Measurements from ENCODE around the gene PPP3R1.

The PPP3R1 gene

DNA sequence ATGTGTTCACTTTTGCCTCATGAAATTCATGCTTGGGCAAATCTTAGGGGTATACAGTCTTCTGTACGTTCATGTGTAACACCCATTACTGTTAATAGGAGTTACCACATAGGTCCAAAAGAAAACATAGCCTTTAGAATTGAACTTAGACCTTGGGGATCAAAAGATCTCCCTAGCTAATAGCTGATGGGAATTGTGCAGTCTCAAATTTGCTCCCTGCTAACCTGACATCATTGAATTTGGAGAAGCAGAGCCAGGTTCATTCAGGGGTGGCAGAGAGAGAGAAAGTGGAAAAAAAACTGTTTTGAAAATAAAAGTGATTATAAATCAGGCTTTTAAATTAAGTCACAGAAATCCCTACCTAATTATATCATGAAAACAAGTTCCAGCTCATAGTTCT is 28.0 kb upstream of the PPP3R1 start:
- Mint-ChIP-seq H3K27me3 (peaks cover 16% of the 10 kb centered on the region), H3K9me3 (no peaks in the 10 kb centered on the region), H3K4me3 (no peak overlapping the region), H3K27ac (no peak overlapping the region), H3K36me3 (ENCODE audit: low read depth) (no peaks in the 10 kb centered on the region), H3K4me1 (ENCODE audit: low read depth) (no peaks in the 10 kb centered on the region)

DNA sequence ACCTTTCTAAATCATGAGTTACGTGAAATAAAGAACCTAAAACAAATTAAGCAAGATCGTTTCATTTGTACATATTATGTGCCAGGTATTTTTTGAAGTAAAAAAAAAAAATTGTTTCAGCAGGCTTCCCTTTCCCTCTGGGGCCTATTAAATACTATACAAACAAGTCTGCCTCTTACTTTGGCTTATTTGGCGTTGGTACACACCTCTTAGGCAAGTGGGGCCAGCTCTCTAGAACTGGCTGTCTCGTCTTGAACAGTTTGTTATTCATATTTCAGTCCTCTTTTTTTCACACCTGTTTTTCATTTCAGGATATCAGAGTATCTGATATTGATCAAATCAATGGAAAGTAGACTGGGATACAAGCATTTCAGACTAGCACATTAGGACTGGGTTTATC is 27.4 kb upstream of the PPP3R1 start:
- Mint-ChIP-seq H3K27me3 (peaks cover 16% of the 10 kb centered on the region), H3K4me3 (no peak overlapping the region), H3K36me3 (ENCODE audit: low read depth) (no peaks in the 10 kb centered on the region), H3K9me3 (no peaks in the 10 kb centered on the region), H3K4me1 (ENCODE audit: low read depth) (no peaks in the 10 kb centered on the region), H3K27ac (no peak overlapping the region)

DNA sequence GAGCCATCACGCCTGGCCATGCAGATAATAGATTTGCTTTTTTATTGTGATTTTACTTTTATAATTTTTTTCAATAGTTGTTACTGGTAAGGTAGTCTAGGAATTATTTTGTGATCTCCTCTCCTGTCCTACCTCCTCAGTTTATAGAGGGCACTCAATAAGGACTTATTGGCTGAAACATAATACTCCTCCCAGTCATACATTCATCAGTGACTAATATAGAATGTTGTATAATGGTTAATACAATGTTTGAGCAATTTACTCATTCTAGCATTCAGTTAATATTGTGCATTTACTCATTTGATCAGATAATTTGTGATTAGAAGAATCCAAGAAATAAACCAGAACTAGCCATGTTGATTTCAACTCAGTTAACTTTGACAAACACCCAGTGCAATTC is 25.8 kb upstream of the PPP3R1 start:
- H3K4me1 Mint-ChIP-seq (ENCODE audit: low read depth): no peaks in the 10 kb centered on the region
- no peaks in the 10 kb centered on the region for H3K36me3 Mint-ChIP-seq (ENCODE audit: low read depth)
- H3K27ac Mint-ChIP-seq: no peak overlapping the region
- H3K9me3 Mint-ChIP-seq: no peaks in the 10 kb centered on the region
- H3K27me3 Mint-ChIP-seq: peaks cover 17% of the 10 kb centered on the region
- H3K4me3 Mint-ChIP-seq: no peak overlapping the region

DNA sequence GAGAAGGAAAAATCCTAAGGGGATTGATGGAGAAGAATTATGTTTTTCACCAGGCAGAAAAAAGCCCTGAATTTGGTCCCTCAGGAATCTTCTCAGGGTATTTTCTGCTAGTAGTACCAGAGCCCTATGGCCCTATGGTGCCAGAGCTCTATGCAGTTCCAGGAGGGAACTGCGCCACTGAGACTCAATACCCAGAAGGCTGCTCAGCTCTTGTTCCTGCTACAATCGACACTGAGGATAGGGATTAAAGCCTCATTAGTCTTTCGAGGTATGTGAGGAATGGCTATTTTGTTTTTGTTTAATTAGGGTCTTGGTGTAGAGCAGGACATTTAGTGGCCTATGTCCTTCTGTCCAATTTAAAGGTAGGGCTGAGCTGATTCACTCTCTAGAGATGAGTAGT is 21.7 kb upstream of the PPP3R1 start:
- no peak overlapping the region for H3K4me3 Mint-ChIP-seq
- H3K4me1 Mint-ChIP-seq (ENCODE audit: low read depth): no peaks in the 10 kb centered on the region
- no peaks in the 10 kb centered on the region for H3K36me3 Mint-ChIP-seq (ENCODE audit: low read depth)
- no peak overlapping the region for H3K27ac Mint-ChIP-seq
- no peaks in the 10 kb centered on the region for H3K9me3 Mint-ChIP-seq
- H3K27me3 Mint-ChIP-seq: peaks cover 24% of the 10 kb centered on the region

DNA sequence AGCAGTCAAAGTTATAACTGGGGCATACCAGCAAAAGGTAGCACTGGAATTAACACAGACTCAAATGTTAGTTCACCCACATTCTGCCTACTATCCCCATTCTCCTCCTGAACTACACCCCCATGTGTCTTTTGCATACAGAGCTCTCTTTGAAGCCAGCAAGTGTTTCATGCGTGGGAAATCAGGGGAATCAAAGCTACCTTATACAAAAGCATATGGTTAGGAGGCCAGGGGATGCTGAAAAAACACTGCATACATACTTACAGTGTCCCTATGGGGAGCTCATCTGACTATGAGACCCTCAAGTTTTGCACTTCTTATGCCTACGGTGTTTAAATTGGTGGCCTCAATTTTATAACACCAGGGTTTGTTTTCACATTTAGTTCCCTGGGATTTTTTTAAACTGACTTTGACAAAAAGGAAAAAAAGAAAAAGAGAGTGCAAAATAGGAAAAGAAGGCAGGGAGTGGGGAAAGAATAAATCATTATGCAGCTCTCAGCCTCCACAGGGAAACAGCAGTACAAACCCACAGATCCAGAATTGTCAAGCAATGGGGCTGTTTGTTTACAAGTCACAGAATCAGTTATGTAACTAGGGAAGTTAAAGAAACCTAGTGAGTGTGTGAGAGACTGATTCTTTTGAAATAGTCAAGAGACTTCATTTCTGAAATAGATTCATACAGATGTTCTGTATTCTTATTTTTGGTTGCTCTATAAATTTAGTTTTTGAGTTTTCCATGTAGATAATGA is 20.1 kb upstream of the PPP3R1 start:
- Mint-ChIP-seq H3K9me3 (no peaks in the 10 kb centered on the region), H3K27me3 (peaks cover 22% of the 10 kb centered on the region), H3K4me1 (ENCODE audit: low read depth) (no peaks in the 10 kb centered on the region), H3K4me3 (no peak overlapping the region), H3K36me3 (ENCODE audit: low read depth) (no peaks in the 10 kb centered on the region), H3K27ac (no peak overlapping the region)

DNA sequence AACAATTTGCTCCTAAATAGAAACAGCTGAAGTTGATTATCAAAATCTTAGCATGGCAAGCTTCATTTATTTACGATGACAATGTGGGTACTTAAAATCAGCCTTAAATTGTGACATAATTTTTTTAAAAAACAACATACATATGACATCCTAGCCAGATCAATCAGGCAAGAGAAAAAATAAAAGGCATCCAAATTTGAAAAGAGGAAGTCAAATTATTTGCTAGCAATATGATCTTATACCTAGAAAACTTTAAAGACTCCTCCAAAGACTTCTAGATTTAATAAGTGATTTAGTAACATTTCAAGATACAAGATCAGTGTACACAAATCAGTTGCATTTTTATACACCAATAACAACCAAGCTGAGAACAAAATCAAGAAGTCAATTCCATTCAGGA is 14.3 kb upstream of the PPP3R1 start:
- no peak overlapping the region for H3K4me3 Mint-ChIP-seq
- H3K9me3 Mint-ChIP-seq: no peaks in the 10 kb centered on the region
- H3K36me3 Mint-ChIP-seq (ENCODE audit: low read depth): no peaks in the 10 kb centered on the region
- peaks cover 5% of the 10 kb centered on the region for H3K27me3 Mint-ChIP-seq
- H3K4me1 Mint-ChIP-seq (ENCODE audit: low read depth): no peaks in the 10 kb centered on the region
- H3K27ac Mint-ChIP-seq: no peak overlapping the region

DNA sequence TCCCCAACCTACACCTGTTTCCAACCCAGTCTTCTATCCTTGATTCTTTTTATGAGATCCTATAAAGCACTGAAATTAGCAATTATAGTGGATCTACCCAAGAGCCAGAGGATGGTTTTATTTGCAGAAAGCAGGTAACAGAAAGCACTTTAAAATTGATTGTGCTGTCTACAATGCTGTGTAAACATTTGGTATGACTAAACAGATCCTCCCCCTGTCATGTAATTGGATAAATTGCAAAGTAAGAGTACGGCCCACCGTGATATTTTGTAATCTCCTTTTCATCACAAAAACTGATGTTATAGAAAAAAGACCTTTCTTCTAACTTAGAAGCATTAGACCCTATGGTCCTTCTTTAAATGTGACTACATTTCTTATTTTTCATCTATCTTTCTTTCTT is 11.3 kb upstream of the PPP3R1 start:
- Mint-ChIP-seq H3K4me1 (ENCODE audit: low read depth) (no peaks in the 10 kb centered on the region), H3K4me3 (no peak overlapping the region), H3K27me3 (peaks cover 5% of the 10 kb centered on the region), H3K9me3 (no peaks in the 10 kb centered on the region), H3K27ac (no peak overlapping the region), H3K36me3 (ENCODE audit: low read depth) (no peaks in the 10 kb centered on the region)

DNA sequence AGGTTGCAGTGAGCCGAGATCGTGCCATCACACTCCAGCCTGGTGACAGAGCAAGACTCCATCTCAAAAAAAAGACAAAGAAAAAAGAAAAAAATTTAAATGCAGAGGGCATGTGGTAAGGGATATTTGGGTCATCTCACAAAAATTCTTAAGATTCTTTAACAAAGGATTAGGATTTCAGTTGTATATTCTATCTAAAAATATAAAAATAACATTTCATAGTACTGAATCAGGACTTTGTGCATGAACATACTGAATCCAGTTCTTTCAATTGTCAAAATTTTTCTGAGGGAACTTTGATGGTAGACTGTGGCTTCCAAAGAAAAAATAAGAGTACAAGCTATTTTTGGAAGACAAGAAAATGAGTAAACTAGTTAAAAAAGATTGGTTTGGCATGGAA is 6.5 kb upstream of the PPP3R1 start:
- no peaks in the 10 kb centered on the region for H3K9me3 Mint-ChIP-seq
- no peaks in the 10 kb centered on the region for H3K36me3 Mint-ChIP-seq (ENCODE audit: low read depth)
- H3K4me3 Mint-ChIP-seq: no peak overlapping the region
- no peak overlapping the region for H3K27ac Mint-ChIP-seq
- peaks cover 27% of the 10 kb centered on the region for H3K4me1 Mint-ChIP-seq (ENCODE audit: low read depth)
- H3K27me3 Mint-ChIP-seq: no peaks in the 10 kb centered on the region

DNA sequence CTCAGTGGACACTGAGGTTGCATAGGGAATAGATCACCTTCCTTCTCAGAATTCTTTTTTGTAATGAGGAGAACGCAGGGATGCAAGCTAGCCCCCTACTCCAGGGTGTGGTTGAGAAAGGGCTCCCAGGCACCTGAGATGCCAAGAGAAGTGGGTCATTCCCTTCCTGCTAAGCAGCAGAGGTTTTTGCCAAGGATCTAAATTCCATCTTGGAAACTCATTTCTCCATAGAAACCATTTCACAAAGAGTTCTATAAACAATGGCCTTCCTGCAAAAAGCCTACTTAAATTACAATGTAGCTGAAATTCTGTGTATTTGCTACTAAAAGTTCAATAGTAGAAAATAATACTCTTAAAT is 3.7 kb upstream of the PPP3R1 start:
- no peak overlapping the region for H3K27ac Mint-ChIP-seq
- H3K4me1 Mint-ChIP-seq (ENCODE audit: low read depth): peaks cover 33% of the 10 kb centered on the region
- H3K36me3 Mint-ChIP-seq (ENCODE audit: low read depth): peaks cover 5% of the 10 kb centered on the region
- H3K9me3 Mint-ChIP-seq: no peaks in the 10 kb centered on the region
- no peak overlapping the region for H3K4me3 Mint-ChIP-seq
- H3K27me3 Mint-ChIP-seq: no peaks in the 10 kb centered on the region

DNA sequence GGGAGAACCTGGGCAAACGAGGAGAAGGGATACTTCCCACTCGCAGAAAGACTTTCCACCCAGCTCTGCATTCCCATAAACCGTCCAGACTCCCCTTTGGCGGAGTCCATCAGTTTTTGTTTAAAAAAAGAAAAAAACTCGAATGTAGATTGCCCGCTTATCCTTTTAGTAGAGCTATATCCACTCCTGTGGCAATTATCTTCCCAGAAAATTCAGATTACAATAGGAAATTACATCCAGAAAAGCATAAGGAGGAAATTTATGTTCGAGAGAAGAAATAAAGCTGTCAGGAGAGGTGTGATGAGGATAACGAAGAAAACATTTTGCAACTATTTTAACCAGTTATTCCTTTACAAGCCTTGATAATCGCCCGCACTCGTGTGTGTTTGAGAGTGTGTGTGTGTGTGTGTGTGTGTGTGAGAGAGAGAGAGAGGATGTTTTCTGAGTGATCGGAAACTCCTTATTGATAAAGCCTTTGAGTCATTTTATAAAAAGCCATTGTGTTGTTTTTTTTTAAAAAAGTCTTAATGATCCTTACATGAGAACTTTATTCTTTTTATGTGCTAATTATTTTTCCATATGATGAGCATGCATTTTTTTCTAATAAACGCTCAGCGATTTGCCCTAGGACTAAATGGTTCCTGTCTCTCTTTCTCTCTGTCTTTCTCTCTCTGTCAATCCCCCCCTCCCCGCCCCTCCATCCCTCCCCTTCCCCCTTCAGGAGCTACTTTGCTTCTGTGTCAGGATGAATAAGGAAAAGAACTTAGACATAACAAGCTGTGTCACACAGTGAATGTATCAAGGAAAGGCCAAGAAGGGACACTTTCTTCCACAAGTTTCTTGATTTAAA is 1.1 kb upstream of the PPP3R1 start:
- Mint-ChIP-seq H3K4me3 (peak overlapping the region; percentile 88), H3K36me3 (ENCODE audit: low read depth) (peaks cover 17% of the 10 kb centered on the region), H3K27ac (peak overlapping the region; percentile 98), H3K4me1 (ENCODE audit: low read depth) (peaks cover 33% of the 10 kb centered on the region), H3K9me3 (no peaks in the 10 kb centered on the region), H3K27me3 (no peaks in the 10 kb centered on the region)

DNA sequence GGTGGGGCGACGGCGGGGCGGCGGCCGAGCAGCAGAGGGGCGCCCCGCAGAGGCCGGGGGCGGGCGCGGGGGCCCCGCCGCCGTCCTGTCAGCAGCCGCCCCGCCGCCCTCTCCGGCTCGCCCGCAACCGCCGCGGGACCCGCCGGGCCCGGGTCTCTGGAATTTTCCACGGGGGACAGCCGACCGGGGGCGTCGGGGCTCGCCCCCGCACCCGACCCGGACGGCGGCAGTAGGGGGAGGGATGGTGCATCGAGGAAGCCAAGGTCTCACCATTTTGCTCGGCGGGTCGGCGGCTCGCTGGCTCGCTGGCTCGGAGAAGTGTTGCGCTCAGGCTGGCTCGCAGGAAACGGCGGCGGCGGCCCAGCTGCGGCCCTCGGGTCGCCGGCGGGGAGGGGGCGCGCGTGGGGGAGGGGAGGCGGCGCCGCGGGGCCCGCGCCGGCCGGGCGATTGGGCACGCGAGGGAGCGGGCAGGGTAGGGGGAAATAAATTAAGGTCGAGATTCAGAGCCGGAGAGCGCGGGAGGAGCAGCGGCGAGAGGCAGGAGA is 405 bp downstream of the PPP3R1 start:
- Mint-ChIP-seq H3K4me1 (ENCODE audit: low read depth) (peaks cover 32% of the 10 kb centered on the region), H3K27me3 (no peaks in the 10 kb centered on the region), H3K4me3 (peak overlapping the region; percentile 88), H3K27ac (peak overlapping the region; percentile 94), H3K9me3 (no peaks in the 10 kb centered on the region), H3K36me3 (ENCODE audit: low read depth) (peaks cover 17% of the 10 kb centered on the region)

DNA sequence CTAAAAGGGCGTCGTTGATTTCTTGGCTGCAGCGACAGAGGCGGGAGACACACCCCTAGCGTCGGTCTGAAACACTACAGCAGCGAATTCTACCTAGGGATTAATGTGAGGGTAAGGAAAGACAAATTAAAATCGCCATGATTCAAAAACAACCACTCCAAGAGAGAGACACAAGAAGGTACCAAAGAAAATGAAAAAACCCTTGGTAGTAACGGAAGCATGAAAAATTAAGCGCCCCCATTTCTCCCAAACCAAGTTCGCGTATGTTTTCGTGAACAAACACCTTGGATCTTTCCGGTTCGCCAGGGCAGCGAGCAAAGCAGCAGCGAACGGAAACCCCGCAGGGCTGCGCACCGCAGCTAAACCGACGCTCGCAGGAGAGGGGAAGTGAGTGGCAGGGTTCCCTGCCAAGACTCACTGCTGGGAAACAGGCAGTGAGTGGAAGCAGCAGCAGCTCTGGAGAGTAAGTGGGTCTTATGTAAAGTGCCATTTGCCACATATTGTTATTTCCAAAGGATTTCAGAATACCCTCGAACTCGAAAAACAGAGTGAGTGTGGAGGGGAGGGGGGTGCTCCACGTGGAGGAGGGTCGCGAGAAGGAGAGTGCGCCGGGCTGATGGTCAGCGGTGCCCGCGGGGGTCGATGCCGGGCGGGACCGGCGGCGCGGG is 1.0 kb downstream of the PPP3R1 start:
- H3K4me1 Mint-ChIP-seq (ENCODE audit: low read depth): peaks cover 29% of the 10 kb centered on the region

DNA sequence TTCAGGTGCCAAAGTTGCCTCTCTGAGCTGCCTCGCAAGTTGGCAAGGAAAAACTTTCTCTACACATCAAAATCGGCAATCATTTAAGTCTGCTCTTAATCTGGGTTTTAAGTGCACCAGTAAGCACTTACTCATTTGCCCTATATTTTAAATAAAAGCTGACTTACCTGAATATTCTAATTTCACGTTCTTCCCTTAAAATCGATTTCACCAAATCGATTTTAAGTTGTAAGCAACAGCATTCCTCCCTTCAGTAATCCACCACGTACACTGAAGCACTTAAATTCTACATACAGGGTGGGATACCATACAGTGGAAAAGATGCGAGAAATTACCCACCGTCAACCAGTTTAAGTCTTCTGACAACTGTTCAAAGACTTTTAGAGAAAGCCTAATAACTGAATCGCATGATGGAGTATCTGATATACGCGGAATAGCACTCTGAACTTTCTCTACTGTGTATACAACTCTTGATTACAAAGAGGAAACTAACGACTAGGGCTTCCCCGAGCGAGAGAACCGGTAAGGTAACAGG is 1.6 kb downstream of the PPP3R1 start:
- H3K36me3 Mint-ChIP-seq (ENCODE audit: low read depth): peaks cover 17% of the 10 kb centered on the region
- no peaks in the 10 kb centered on the region for H3K9me3 Mint-ChIP-seq
- peak overlapping the region; percentile 91 for H3K27ac Mint-ChIP-seq
- peak overlapping the region; percentile 88 for H3K4me3 Mint-ChIP-seq
- H3K27me3 Mint-ChIP-seq: no peaks in the 10 kb centered on the region
- H3K4me1 Mint-ChIP-seq (ENCODE audit: low read depth): peaks cover 24% of the 10 kb centered on the region

More for the DNA sequence above, 1.0 kb downstream of the PPP3R1 start:
- no peaks in the 10 kb centered on the region for H3K9me3 Mint-ChIP-seq
- H3K27me3 Mint-ChIP-seq: no peaks in the 10 kb centered on the region
- peak overlapping the region; percentile 91 for H3K27ac Mint-ChIP-seq
- H3K4me3 Mint-ChIP-seq: peak overlapping the region; percentile 88
- peaks cover 17% of the 10 kb centered on the region for H3K36me3 Mint-ChIP-seq (ENCODE audit: low read depth)

DNA sequence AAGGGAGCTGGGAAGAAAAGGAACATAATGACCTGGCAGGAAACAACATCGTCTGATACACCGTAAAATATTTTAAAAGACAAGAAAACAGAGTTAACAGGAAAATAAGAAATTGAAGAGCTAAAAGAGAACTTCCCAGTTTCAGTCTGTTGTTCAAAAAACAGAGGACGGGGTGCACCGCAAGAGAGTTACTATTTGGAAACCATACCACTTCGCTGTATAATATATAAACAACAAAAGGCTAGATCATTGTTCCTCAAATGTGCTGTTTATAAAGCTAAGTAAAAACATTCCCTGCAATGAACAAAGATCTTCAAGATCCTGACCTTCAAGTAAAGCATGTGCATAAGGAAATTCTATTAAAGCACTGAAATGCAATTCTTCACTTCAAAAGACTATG is 2.1 kb downstream of the PPP3R1 start:
- H3K4me3 Mint-ChIP-seq: peak overlapping the region; percentile 88
- peaks cover 17% of the 10 kb centered on the region for H3K36me3 Mint-ChIP-seq (ENCODE audit: low read depth)
- no peaks in the 10 kb centered on the region for H3K9me3 Mint-ChIP-seq
- H3K27ac Mint-ChIP-seq: peak overlapping the region; percentile 91
- no peaks in the 10 kb centered on the region for H3K27me3 Mint-ChIP-seq
- peaks cover 19% of the 10 kb centered on the region for H3K4me1 Mint-ChIP-seq (ENCODE audit: low read depth)

DNA sequence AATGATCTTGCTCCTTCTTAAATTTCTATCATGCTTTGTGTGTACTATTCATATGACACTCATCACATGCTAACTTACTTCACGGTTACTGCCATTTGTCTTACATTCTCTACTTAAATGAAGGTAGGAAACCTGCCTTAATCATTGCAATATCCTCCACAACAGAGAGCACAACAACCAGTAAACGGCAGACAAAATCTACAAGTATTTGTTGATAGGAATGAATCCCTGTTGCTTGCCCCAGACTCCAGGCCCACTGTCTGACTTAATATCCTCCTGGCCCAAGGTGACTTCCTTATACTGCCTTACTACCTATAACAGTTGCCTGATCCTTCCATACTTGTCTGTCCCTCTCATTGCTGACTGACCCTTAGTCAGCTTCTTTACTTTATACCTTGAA is 3.5 kb downstream of the PPP3R1 start:
- no peak overlapping the region for H3K4me3 Mint-ChIP-seq
- peaks cover 17% of the 10 kb centered on the region for H3K36me3 Mint-ChIP-seq (ENCODE audit: low read depth)
- H3K9me3 Mint-ChIP-seq: no peaks in the 10 kb centered on the region
- H3K27ac Mint-ChIP-seq: no peak overlapping the region
- peaks cover 6% of the 10 kb centered on the region for H3K4me1 Mint-ChIP-seq (ENCODE audit: low read depth)
- no peaks in the 10 kb centered on the region for H3K27me3 Mint-ChIP-seq
